HG03135 (cell line): ENCODE results near the gene ITIH3.

ENCODE experiments used
- ATAC-seq: cut with Tn5 transposase; IDR thresholded peaks from one replicate; pipeline ENCODE4 v1.9.1; 2021; ENCODE audit warnings: mild to moderate bottlenecking, moderate library complexity; ENCODE audit not compliant: unreplicated experiment

ITIH3 gene

DNA sequence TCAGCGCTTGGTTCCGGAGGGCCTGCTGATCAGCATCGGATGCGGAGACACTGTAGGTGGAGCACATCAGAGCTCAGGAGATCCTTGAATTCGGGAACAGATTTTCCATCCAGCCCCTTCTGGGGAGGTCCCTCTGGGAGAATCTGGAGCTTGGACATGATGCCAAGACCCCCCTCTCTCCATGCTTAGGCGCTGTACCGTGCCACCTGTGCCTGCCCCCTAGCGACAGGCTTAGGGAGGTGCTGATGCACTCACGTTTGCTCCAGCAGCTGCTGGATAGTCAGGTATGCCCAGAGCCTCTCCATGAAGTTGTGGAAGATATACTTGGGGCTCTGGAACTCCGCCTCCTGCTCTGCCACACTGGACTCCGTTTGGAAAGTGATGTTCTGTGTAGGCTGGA lies 26.1 kb downstream of the ITIH3 start:
- ATAC-seq: no peak

DNA sequence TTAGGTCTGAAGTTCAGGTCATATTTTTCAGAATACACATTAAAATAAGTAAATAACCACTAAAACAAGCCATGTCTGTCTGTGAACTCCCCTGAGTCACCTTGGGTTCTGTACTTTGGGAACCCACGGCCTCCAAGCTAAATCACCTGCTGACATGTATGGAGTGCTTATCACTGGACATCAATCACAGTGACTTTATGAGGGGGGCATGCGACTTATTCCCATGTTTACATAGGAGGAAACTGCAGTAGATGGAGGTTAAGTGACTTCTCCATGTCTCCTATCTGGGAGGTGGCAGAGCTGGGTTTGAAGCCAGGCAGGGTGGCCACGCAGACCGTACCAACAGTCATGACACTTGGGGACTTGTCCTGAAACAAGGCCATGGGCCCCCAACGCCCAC lies 27.8 kb downstream of the ITIH3 start:
- ATAC-seq: no peak

DNA sequence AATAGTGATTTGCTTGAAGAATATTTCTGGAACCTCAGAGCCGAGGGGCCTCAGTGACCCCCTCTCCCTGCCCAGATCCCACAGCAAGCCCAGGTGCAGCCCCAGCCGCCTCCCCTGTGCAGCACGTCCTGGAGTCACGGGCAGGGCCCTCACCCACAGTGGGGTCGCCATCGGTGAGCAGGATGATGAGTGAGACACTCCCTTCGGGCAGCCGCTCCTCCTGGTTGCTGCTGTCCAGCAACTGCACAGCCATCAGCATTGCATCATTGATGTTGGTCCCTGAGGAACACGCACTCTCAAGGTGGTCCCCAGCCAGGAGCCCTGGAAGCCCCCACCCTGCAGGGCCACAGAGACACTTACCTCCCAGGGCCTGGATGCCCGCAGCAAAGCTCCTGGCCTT lies 29.4 kb downstream of the ITIH3 start:
- ATAC-seq: no peak

DNA sequence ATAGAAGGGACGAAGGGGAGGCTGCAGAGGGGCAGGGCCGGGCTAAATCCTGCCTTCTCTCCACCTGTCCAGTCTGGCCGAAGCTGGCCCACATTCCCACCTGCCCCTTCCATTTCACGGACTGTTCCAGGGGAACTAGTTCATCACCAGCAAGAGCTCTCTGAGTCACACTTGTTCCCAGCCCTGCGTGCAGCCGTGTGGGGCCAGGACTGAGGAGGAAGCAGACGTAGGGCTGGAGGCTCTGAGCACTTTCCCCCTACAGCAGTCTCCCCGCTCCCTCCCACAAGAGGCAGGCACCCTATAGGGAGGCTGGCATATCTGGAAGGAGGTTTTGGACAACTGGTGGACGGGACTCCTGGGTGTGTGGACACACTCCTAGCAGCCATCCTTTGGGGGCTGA lies 32.8 kb downstream of the ITIH3 start:
- no peak for ATAC-seq

DNA sequence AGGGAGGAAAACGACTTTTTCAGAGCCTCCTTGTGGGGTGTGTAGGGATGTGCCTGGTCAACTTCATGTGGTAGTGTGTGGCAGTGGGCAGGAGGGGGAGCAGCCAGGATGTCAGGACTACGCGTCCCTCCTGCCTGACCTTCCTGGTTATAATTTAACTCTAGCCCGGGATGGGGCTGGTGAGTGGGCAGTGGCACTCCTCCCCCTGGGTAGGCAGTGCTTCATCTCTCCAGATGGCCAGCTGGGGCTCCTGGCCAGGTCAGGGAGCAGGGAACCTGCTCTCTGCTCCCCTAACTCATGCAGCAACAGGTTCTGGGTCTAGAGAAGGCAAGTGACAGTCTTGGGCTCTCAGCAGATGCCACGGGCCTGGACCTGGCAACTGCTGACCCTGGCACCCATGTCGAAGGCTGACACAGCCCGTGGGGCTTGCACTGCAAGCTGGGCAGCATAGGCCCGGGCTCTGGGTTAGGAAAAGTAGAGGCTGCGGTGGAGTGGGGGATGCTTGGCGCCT lies 33.3 kb downstream of the ITIH3 start:
- no peak for ATAC-seq

DNA sequence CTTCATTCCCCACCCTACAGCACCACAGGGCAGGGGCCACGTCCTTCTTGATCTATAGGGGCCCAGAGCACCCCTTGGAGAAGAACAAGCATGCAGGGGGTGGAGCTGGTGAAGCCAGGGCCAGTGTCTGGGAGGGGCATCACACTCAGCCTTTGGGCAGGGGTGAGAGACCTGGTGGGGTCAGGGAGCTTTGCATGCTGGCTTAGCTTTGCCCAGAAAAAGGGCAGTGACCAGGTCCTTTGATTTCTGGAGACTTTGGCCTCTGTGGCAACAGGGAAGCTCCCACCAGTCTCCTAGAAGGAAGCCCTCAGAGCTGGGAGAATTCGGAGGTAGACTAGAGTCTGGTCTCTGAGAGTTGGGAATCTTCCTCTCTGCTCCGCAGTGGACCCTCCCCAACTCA lies 34.9 kb downstream of the ITIH3 start:
- no peak for ATAC-seq

DNA sequence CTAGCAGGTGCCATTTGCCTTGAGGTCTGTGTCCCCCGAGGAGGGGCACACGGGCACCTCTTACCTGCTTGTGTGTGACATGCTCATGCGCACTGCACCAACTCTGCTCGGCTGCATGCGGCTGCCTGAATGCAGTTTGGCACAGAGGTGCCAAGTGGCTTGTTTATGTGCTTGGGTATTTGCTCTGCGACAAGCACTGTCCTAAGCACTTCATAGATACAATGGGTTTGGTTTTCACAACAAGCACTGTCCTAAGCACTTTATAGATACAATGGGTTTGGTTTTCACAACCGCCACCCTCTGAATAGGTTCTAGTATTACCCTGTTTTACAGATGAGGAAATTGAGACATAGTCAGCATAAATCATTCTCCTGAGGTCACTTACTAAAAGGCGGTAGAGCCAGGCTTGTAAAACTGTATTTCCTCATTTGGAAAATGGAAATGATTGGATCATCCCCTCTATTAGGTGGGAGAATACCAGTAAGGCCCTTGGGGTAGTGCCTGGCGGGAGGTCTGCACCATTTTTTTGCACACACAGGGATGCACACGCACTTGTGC lies 35.4 kb downstream of the ITIH3 start:
- no peak for ATAC-seq

DNA sequence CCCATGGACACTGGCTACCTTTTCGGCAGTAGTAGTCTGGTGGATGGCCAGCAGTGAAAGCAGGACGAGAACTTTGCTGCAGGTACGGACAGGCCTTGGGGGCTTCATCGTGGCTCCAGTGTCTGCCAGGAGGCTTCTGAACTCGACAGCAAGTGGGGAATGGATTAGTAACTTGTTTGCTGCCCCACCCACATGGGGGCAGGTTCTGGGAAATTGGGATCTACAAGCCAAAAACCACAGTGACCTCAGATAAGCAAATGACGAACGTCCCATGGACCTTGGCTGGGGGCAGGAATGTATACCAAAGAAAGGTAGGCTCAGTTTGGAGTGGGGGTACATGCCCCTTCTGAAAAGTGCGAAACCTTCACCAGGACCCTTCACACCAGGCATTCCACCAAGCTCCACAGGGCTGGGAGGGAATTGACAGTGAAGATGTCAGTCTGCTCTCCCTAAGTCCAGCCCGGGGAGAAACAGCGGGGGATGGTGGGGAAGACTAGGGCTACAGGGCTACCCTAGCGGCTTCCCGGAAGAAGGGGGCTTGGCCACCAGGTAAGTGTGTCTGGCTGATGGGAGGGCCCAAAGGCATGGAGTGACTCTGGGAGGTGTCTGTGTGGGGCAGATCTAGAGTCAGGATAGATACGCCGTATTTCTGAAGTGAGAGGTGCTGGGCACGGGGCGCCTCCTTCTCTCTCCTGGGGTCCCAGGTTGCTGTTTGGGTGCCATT lies 36.1 kb downstream of the ITIH3 start, which contains the start of gene ITIH4:
ITIH4 (minus strand) TSS at position 138 of the 724 bp plus-strand sequence; CDS start at position 108, 30 bp downstream.
- ATAC-seq: no peak

DNA sequence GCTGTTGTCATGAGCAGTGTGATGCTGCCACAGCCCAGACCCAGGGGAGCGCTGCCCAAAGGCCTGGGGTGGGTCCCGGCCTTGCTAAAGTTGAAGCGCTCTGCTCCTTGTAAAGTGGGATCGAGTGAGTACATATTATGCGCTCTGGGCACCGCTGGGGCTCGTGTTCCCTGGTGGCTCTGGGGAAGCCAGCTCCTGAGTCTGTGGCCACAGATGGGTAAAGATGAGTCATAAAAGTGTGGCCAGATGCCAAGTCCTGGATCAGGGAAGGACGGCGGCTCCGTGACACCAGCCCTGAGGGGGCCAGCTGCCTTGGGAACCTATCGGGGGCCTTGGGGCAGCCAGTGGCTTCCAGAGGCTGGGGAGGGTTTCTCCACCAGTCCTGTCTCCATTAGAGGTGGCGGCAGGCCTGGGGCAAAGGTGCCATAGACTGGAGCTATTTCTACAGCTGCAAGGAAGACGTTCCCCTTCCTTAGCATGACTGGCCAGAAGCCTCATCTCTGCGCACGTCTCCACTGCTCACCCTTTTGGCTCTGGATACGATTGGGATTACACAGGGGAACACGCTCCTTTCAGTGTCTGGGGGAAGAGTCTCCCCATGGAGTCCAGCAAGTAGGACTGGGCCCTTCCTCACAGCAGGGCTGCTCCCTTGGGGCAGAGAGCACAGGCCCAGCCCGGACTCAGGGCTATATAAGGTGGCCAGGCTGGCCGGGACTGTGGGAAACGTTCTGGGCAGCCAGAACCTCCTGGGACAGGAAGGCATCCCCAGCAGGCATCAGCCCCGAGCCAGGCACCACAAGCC lies 37.1 kb downstream of the ITIH3 start:
- ATAC-seq: no peak

DNA sequence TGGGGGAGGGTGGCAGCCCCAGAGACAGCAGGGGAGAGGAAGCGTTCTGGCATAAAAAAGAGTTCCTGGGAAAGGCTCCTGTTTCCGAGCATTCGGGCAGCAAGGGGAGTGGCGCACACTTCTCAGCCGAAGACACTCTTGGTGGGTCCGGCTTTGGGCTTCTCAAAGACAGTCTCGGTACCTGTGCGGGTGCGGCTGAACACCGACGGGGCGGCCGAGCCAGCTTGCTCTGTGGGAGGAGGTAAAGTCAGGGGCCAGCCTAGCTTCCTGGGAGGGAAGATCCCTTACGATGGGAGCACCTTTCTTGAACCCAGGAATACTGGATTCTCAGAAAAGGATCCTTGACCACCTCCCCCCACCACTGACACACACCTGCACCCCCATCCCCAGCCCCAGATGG lies 38.6 kb downstream of the ITIH3 start:
- ATAC-seq: no peak

DNA sequence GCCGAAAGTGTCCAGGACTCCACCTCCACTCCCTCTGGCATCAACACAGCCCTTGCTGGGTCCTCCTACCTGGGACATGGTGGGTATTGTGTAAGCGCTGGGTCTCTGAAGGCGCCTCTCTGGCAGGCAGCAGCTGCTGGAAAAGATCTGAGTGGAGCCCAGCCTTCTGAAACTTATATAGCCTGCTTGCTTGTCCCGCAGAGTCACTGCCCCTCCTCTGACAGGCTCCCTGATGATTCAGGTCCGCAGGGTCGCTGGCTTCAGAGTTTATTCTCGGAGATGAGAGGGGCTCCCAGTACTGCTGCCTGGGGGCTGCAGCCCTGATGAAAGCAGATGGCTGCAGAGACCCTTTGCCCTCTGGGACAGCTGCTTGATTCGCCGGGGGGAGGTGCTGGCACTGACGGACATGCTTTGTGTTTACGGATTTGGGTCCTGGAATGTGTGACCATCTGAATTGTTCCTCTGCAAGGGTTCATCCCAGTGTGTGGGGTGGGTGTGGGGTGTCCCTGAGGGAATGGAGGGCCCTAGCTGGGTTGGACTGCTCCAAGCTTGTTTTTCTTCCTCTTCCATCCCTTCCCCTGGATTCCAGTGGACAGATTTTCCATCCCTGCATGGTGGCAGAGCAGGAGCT lies 40.4 kb downstream of the ITIH3 start, which contains the start of gene MUSTN1:
MUSTN1 (minus strand) TSS at position 149 of the 631 bp plus-strand sequence; CDS start at position 78, 71 bp downstream.
- ATAC-seq: no peak

DNA sequence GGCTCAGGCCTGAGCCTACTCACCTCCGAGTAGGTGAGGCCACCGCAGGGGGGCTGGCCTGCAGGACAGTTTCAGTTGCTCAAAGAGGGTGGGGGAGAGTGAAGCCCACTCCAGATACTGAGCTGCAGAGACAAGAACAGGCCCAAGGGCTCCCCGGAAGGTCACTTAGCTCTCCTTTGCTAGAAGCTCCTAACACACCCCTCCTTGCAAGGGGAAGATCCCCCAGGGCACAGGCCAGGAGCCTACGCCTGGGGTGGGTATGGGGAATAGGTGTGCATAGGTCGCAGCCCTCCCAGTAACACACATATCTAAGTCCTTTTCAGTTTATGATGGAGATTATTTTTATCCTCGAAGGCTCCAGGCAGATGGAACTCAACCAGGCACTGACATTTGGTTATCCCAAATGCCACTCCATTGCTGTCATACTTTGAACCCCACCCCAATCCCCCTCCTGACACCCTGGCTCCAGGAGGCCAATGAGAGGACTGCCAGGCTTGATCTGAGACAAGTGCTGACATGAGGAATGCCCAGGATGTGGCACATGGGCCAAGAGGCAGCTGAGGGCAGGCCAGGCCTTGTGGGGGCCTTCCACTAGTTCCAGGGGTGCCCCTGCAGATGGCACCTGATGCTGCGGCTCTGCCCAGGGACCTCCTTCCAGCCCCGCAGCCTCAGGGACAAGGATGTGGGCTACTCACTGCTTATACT lies 41.3 kb downstream of the ITIH3 start:
- ATAC-seq: no peak

DNA sequence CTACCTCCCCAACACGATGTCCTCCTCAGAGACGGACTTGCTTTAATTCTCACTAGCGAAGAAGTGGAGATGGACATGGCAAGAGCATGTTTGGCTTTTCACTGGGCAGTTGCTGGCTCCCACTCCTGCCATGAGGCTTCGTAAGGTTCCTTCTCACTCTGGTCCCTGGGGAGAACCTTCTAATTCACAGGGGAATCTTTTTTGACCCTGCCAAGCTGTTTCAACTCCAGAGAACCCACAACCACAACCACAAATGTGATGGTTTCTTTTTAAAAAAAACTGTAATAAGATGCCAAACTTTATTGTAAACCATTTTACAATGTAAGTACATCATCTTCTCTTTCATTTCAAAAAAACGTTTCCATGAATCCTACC lies 41.9 kb downstream of the ITIH3 start:
- ATAC-seq: no peak

DNA sequence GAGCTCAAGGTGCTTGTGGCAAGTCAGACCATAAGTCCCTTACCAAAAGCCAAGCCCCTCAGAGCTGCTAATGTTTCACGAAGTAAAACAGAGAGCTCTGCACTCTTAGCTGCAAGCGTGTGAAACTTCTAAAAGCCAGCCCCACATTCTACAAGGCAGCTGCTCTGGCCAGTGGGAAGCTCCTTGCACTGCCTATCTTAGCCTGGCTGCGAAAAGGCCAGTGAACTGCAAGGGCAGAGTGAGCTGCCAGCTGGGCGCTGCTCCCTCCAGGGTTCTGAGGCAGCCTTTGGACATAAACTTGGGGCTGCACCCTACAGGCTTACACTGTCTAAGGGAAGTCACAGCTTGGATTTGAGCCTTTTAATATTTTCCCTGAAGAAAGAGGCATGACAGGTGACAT lies 42.4 kb downstream of the ITIH3 start:
- no peak for ATAC-seq

DNA sequence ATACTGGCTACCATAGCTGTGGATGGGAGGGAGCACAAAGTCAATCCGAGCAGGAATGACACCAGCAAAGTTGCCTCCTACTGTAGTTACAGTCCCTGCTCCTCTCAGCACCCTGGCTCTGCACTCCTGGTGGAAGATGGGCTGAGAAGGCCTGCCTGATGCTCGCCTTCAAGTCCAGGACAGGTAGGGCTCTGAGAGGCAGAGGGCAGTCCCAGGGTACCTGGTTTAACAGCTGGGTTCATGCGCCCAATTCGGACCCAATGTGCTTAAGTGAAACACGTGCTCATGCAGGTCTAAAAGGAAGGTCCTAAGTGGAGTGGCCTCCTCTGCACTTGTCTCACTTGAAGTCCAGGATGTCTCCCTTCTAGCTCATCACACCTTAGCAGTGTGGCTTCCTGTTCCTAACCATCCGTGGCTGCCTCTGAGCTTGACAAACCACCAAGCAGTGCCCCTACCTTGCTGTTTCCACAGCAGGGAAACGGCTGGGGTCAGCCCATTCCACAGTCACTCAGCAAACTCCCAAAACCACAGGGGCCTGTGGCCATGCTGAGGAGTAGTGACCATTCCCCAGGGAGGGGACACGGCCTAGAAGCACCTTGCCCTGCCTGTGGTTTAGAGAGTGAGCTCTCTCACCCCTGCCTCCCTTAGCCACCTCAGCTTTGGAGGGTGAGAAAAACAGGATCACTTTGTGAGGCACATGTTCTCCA lies 44.1 kb downstream of the ITIH3 start:
- ATAC-seq: no peak

DNA sequence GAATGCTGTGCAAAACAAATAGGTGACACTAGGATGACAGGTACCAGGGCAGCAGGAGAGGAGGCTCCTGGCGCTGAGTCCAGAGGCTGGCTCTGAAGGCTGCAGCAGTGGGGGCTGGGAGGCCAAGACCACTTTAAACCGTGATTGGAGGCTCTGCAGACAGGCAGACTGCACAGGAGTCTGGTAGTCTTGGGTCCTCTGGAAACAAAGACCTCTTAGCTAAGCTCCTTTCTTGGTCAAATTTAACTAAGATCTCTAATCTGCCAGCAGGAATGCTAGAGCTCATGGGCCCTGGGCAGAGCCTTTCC lies 44.6 kb downstream of the ITIH3 start:
- ATAC-seq: no peak

DNA sequence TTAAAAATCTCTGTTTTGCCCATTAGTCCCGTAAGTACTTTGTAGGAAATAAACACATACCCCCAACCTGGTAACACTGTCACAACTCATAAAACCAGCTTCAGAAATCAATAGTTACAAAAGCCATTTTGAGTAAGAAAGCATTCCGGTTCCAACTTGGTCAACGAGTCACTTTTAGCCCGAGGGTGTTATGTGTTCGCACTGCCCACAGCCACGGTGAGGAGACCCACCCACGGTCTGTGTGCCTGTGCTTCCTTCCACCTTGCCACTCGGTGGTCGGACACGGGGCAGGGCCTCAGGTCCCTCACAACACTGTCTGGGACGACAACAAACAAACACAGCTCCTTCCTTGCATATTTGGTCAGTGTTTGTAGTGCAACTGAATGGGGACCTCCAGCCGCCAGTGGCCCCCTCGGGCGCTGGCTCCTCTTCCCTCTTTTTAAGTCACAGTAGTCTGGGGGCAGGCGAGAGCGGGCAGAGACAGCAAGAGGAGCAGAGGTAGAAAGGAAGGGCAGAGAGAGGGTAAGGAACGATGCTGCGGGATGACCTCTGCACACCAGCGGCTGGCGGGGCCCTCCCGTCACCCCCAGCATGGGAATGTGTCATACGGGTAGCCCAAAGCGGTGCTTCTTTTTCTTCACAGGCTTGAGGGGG lies 45.4 kb downstream of the ITIH3 start:
- ATAC-seq: no peak

DNA sequence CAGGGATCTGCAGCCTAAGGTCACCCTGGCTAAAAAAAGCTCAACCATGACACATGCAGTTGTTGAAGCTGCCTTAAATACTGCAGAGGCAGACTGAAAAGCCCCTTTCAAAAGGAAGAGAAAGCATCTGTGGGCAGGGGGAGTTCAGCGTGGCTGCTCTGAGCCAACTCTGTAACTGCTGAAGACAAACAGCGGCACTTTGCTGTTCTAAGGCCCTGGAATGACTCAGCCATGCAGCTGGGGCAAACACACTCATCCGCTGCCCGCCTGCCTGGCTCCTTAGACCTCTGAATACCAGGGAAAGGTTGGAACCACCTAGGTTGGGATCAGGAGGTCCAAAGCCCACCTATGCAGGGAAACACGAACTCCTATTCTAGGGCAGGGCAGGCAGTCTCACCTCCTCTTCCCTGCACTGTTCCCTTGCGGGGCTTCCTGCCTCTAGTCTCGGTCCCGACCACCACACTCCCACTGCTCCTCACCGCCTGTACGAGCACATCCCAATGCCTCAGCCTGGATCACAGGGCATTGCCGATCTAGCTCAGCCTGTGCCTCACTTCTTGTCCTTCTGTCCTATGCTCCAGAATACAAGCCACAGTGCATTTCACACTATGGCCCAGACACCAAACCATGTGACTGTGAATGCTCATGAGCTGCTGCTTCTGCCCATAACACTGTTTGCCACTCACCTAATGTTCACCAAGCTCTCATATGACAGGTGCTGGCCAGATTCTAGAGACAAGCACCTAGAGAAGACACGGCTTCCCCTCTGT lies 46.8 kb downstream of the ITIH3 start:
- ATAC-seq: no peak

DNA sequence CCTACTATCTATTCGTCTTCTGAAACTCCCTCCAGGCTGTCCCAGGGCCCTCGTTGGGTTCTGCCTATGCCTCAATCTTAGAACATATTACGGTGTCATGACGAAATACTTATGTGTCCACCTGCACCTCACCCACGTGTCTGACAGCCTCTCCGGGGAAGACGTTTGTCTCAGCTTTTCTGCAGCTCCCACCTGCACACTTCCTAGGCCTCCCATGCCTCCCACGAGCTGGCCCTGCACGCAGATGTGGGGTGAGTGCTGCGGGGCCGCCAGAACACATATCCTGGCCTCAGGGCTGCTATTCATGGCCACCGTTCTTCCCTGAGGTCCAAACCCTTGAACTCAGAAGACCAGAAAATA lies 47.4 kb downstream of the ITIH3 start:
- no peak for ATAC-seq
